HL-60 (cell line): ENCODE data around the gene CBL.

ENCODE experiments used
- CTCF ChIP-seq: IDR thresholded peaks from one replicate; pipeline ENCODE4 v1.5.1; 2011; ENCODE audit warnings: low read length, control low read depth, inconsistent platforms; ENCODE audit not compliant: insufficient read depth
- GABPA ChIP-seq: IDR thresholded peaks from 2 replicates; pipeline ENCODE4 v1.6.1; 2012; ENCODE audit warnings: low read depth
- POLR2AphosphoS5 ChIP-seq: IDR thresholded peaks from 2 replicates; pipeline ENCODE4 v1.6.1; 2012; ENCODE audit warnings: low read depth
- REST ChIP-seq: IDR thresholded peaks from 2 replicates; pipeline ENCODE4 v1.6.1; 2012; ENCODE audit warnings: low read depth; ENCODE audit not compliant: insufficient replicate concordance
- SPI1 ChIP-seq: IDR thresholded peaks from 2 replicates; pipeline ENCODE4 v1.6.1; 2012; ENCODE audit warnings: low read depth, mild to moderate bottlenecking, borderline replicate concordance

GRCh38 chr11:119175493-119176077, 30.6 kb upstream of the CBL start:
- TF ChIP-seq CTCF (no peak), GABPA (no peak), REST (no peak), POLR2AphosphoS5 (no peak), SPI1 (no peak)
